T-cell (primary cell): ENCODE data around the gene PLK3. TPM values are rescaled to one million over a fixed set of nuclear protein-coding genes. Genes with fewer than 3 reads are reported as not detected.
"Not testable (repeated sequence)": the region's sequence is repeated elsewhere in the genome, so short reads cannot be mapped to it uniquely, and the experiment has no call there.

Source experiments
- ATAC-seq, 4 experiments: fragments of 200-7000 bp in 3 of 4; fragments of 150-1000 bp in 1 of 4; cut with Tn5 transposase; replicated peaks in 1 of 4; 1 replicate in 3 of 4; 2 replicates in 1 of 4; pipeline ENCODE4 v1.10.0; 2021; ENCODE audit warnings: moderate library complexity in 3 of 4, mild to moderate bottlenecking in 2 of 4, moderate number of reproducible peaks in 1 of 4
- CTCF ChIA-PET, 2 donors: fragments of 300-600 bp; sonication (Branson Sonifier 250); formaldehyde crosslinking; loops; one replicate each; lab custom pipeline; 2022; ENCODE audit warnings: antibody characterized with exemption in 2 of 2; lab: Charles Lee
- POLR2A ChIA-PET, 2 donors: fragments of 300-600 bp; sonication (Branson Sonifier 250); formaldehyde crosslinking; loops; one replicate each; lab custom pipeline; 2022; ENCODE audit warnings: antibody characterized with exemption in 2 of 2; lab: Charles Lee
- DNase-seq, 35 experiments: peaks; one replicate each; pipeline versions ENCODE4 v3.0.0 to v3.0.0-alpha.2; 2013 to 2023
- H3K27ac ChIP-seq: one replicate; pipeline ENCODE4 v1.5.1; 2013; ENCODE audit warnings: low read length
- H3K27me3 ChIP-seq, 2 experiments: replicated peaks in 1 of 2; 1 replicate in 1 of 2; 2 replicates in 1 of 2; pipeline versions ENCODE4 v1.6.1 to v1.7.0; 2013; ENCODE audit warnings: low read length in 1 of 2, mixed read lengths in 1 of 2; ENCODE audit not compliant: control insufficient read depth in 2 of 2, insufficient read depth in 2 of 2; ENCODE audit errors: extremely low read depth in 1 of 2
- H3K36me3 ChIP-seq, 2 donors: 1 replicate in 1 of 2; 2 replicates in 1 of 2; pipeline versions ENCODE4 v1.6.1 to v1.7.0; 2013; ENCODE audit warnings: low read length in 1 of 2; ENCODE audit not compliant: control insufficient read depth in 2 of 2, insufficient read depth in 1 of 2; ENCODE audit errors: extremely low read depth in 1 of 2
- H3K4me1 ChIP-seq, 2 experiments: 1 replicate in 1 of 2; 2 replicates in 1 of 2; pipeline versions ENCODE4 v1.6.1 to v1.7.0; 2013; ENCODE audit warnings: low read length in 2 of 2, mixed read lengths in 1 of 2; ENCODE audit not compliant: insufficient read depth in 2 of 2, control insufficient read depth in 1 of 2; ENCODE audit errors: extremely low read depth in 1 of 2
- H3K4me3 ChIP-seq, 2 donors: 1 replicate in 1 of 2; 2 replicates in 1 of 2; pipeline versions ENCODE4 v1.5.1 to v1.7.0; 2013; ENCODE audit warnings: mild to moderate bottlenecking in 2 of 2, low read length in 1 of 2, moderate library complexity in 1 of 2; ENCODE audit not compliant: control insufficient read depth in 1 of 2; ENCODE audit errors: extremely low read depth in 1 of 2
- H3K9me3 ChIP-seq: 2 replicates; pipeline ENCODE4 v1.7.0; 2013
- H3K27ac Mint-ChIP-seq, 2 donors: one replicate each; pipeline ENCODE4 v1.8.0; 2020 to 2021; ENCODE audit warnings: mild to moderate bottlenecking in 2 of 2, mixed read lengths in 2 of 2
- H3K27me3 Mint-ChIP-seq, 2 donors: one replicate each; pipeline ENCODE4 v1.8.0; 2021 to 2022; ENCODE audit warnings: mixed read lengths in 2 of 2
- H3K36me3 Mint-ChIP-seq: one replicate; pipeline ENCODE4 v1.8.0; 2021; ENCODE audit warnings: mixed read lengths
- H3K4me1 Mint-ChIP-seq, 3 donors: one replicate each; pipeline ENCODE4 v1.8.0; 2020 to 2022; ENCODE audit warnings: mixed read lengths in 3 of 3, mild to moderate bottlenecking in 1 of 3
- H3K4me3 Mint-ChIP-seq, 3 donors: one replicate each; pipeline ENCODE4 v1.8.0; 2020 to 2022; ENCODE audit warnings: mild to moderate bottlenecking in 3 of 3, mixed read lengths in 3 of 3, moderate library complexity in 3 of 3
- H3K9me3 Mint-ChIP-seq, 3 donors: one replicate each; pipeline ENCODE4 v1.8.0; 2020 to 2022; ENCODE audit warnings: mixed read lengths in 3 of 3
- WGBS: methylation state at CpG from one replicate; pipeline ENCODE4 v1.1.5; 2013; ENCODE audit warnings: missing lambda C conversion rate; ENCODE audit not compliant: insufficient coverage; 5-methylcytosine and 5-hydroxymethylcytosine counted together
- total RNA-seq, 35 experiments: library from RNA in 6 of 35; stranded (reverse) in 6 of 35; fragments of 120-200 nt in 1 of 35; gene quantifications; one replicate each; pipeline versions ENCODE4 v1.2.1 to v1.2.4 and lab custom pipeline; 2013 to 2026

PLK3 gene
- total RNA-seq, 5 donors from 2014 or later (not counting 1 experiment from before 2014, with no cell fraction given): 124 to 453 (median 136) TPM

GRCh38 chr1:44790968-44791801, 9.0 kb upstream of the PLK3 start:
- peak overlapping the region in 1 of 2 donors; percentile 55 for H3K27ac Mint-ChIP-seq
- no peak overlapping the region for H3K4me3 ChIP-seq

GRCh38 chr1:44792736-44793502, 7.3 kb upstream of the PLK3 start:
- no peak overlapping the region for H3K27ac Mint-ChIP-seq

More at GRCh38 chr1:44790968-44791801, 9.0 kb upstream of the PLK3 start:
- H3K9me3 ChIP-seq: no peaks in the 10 kb centered on the region
- no peaks in the 10 kb centered on the region for H3K9me3 Mint-ChIP-seq
- DNase-seq (no peak), ATAC-seq (no peak)
- ChIA-PET POLR2A (interaction anchor here (0.6 to 0.7 kb wide), 2 partner anchors 28 to 73 kb away, joined by 3 read pairs; no protein-coding TSS in a partner anchor), CTCF (interaction anchor here in 1 of 2 donors (1.0 to 3.8 kb wide), 4 partner anchors 9 to 512 kb away, joined by 3 to 12 read pairs (median 6); partner anchors contain the start of gene PLK3)
- no peaks in the 10 kb centered on the region for H3K36me3 ChIP-seq
- H3K4me3 Mint-ChIP-seq: no peak overlapping the region
- WGBS: 77% methylated on average over 6 of the region's 7 CpGs
- no peaks in the 10 kb centered on the region for H3K27me3 Mint-ChIP-seq
- H3K27ac ChIP-seq: no peak overlapping the region
- H3K27me3 ChIP-seq: no peaks in the 10 kb centered on the region
- H3K36me3 Mint-ChIP-seq: no peaks in the 10 kb centered on the region
- H3K4me1 ChIP-seq: peaks cover 0 to 7% of the 10 kb centered on the region in 2 experiments
- peaks cover 4 to 6% (median 4%) of the 10 kb centered on the region in 3 donors for H3K4me1 Mint-ChIP-seq

GRCh38 chr1:44797886-44798285, 2.3 kb upstream of the PLK3 start:
- H3K27me3 ChIP-seq, H3K9me3 ChIP-seq, H3K27me3 Mint-ChIP-seq, DNase-seq, H3K4me3 Mint-ChIP-seq, ATAC-seq, H3K27ac ChIP-seq, H3K4me3 ChIP-seq, CTCF ChIA-PET, H3K9me3 Mint-ChIP-seq: not testable (repeated sequence)
- peak overlapping the region; percentile 54 to 81 for H3K27ac Mint-ChIP-seq
- H3K36me3 ChIP-seq: peaks cover 0 to 10% of the 10 kb centered on the region in 2 donors
- H3K36me3 Mint-ChIP-seq: peaks cover 14% of the 10 kb centered on the region
- 97% methylated on average over 7 of the region's 8 CpGs for WGBS
- POLR2A ChIA-PET: interaction anchor here in 1 of 2 donors (0.7 kb wide), 1 partner anchor 554 kb away, joined by 6 read pairs; no protein-coding TSS in a partner anchor
- peaks cover 18 to 35% (median 23%) of the 10 kb centered on the region in 3 donors for H3K4me1 Mint-ChIP-seq
- peaks cover 10 to 26% of the 10 kb centered on the region in 2 experiments for H3K4me1 ChIP-seq

More at GRCh38 chr1:44792736-44793502, 7.3 kb upstream of the PLK3 start:
- ChIA-PET POLR2A (no interaction called here), CTCF (interaction anchor here (0.6 to 1.2 kb wide), 5 partner anchors 17 to 511 kb away, joined by 3 to 5 read pairs (median 4); partner anchors contain the start of gene RPS8 (in 1 of the 2))
- H3K4me3 ChIP-seq: no peak overlapping the region
- H3K36me3 ChIP-seq: no peaks in the 10 kb centered on the region
- no peaks in the 10 kb centered on the region for H3K9me3 Mint-ChIP-seq
- H3K27me3 Mint-ChIP-seq: no peaks in the 10 kb centered on the region
- no peaks in the 10 kb centered on the region for H3K4me1 ChIP-seq
- H3K9me3 ChIP-seq: no peaks in the 10 kb centered on the region
- DNase-seq (no peak), ATAC-seq (no peak)
- H3K4me3 Mint-ChIP-seq: no peak overlapping the region
- H3K4me1 Mint-ChIP-seq: no peaks in the 10 kb centered on the region
- WGBS: 79% methylated on average over 2 of the region's 9 CpGs
- H3K27me3 ChIP-seq: no peaks in the 10 kb centered on the region
- H3K27ac ChIP-seq: no peak overlapping the region
- no peaks in the 10 kb centered on the region for H3K36me3 Mint-ChIP-seq

- H3K27ac ChIP-seq: peak overlapping the region; percentile 44
These were observed 1.5 kb upstream of the PLK3 start for GRCh38 chr1:44798481-44799365.

GRCh38 chr1:44801491-44802305, 1.5 kb downstream of the PLK3 start:
- Mint-ChIP-seq H3K4me1 (peaks cover 44 to 63% (median 53%) of the 10 kb centered on the region in 3 donors), H3K4me3 (peak overlapping the region; percentile 83 to 98 (median 92)), H3K36me3 (peaks cover 36% of the 10 kb centered on the region), H3K27me3 (no peaks in the 10 kb centered on the region), H3K27ac (peak overlapping the region; percentile 93 to 97), H3K9me3 (no peaks in the 10 kb centered on the region)
- Histone ChIP-seq H3K27me3 (no peaks in the 10 kb centered on the region), H3K9me3 (no peaks in the 10 kb centered on the region), H3K36me3 (peaks cover 16 to 44% of the 10 kb centered on the region in 2 donors), H3K27ac (peak overlapping the region; percentile 63), H3K4me3 (peak overlapping the region; percentile 81 to 97), H3K4me1 (peaks cover 19 to 56% of the 10 kb centered on the region in 2 experiments)
- ChIA-PET CTCF (interaction anchor here in 1 of 2 donors (0.6 to 1.8 kb wide), 2 partner anchors 8 to 502 kb away, joined by 5 to 17 read pairs; partner anchors contain the start of gene BTBD19), POLR2A (interaction anchor here (0.7 to 3.5 kb wide), 6 partner anchors 7 to 502 kb away, joined by 3 to 40 read pairs (median 13); partner anchors contain the start of gene BTBD19 (in 1 of the 2))
- ATAC-seq (no peak), DNase-seq (peak in 5 of 35 experiments; percentile 23 to 56 (median 37))
- 15% methylated on average over 12 of the region's 13 CpGs for WGBS

More at GRCh38 chr1:44798481-44799365, 1.5 kb upstream of the PLK3 start:
- H3K36me3 Mint-ChIP-seq: peaks cover 20% of the 10 kb centered on the region
- H3K4me3 Mint-ChIP-seq: peak overlapping the region in 1 of 3 donors; percentile 83
- H3K36me3 ChIP-seq: peaks cover under 1 to 18% of the 10 kb centered on the region in 2 donors
- WGBS: 98% methylated on average over 8 of the region's 10 CpGs
- no peak overlapping the region for H3K4me3 ChIP-seq
- H3K9me3 ChIP-seq: no peaks in the 10 kb centered on the region
- no peaks in the 10 kb centered on the region for H3K27me3 Mint-ChIP-seq
- POLR2A ChIA-PET: interaction anchor here in 1 of 2 donors (0.9 to 2.7 kb wide), 2 partner anchors 10 to 20 kb away, joined by 3 to 22 read pairs; partner anchors contain the start of gene BTBD19
- H3K4me1 ChIP-seq: peaks cover 10 to 34% of the 10 kb centered on the region in 2 experiments
- peak overlapping the region; percentile 54 to 99 for H3K27ac Mint-ChIP-seq
- no peak for ATAC-seq
- peaks cover 27 to 43% (median 32%) of the 10 kb centered on the region in 3 donors for H3K4me1 Mint-ChIP-seq
- no peak for DNase-seq
- CTCF ChIA-PET: no interaction called here
- H3K27me3 ChIP-seq: no peaks in the 10 kb centered on the region
- no peaks in the 10 kb centered on the region for H3K9me3 Mint-ChIP-seq
